Measurements from ENCODE around the gene AVPR2. TPM values are rescaled to one million over a fixed set of nuclear protein-coding genes. Genes with fewer than 3 reads are reported as not detected.

The AVPR2 gene
- total RNA-seq, 4 donors from 2014 or later: 1.2 to 7.6 (median 4.5) TPM

GRCh38 chrX:153864561-153865320, 39.7 kb upstream of the AVPR2 start:
- DNase-seq (ENCODE audit: extremely low spot score): no peak
- no peaks in the 10 kb centered on the region for H3K27me3 ChIP-seq
- H3K4me3 ChIP-seq: no peak overlapping the region
- no peaks in the 10 kb centered on the region for H3K9me3 ChIP-seq
- H3K36me3 ChIP-seq: peaks cover 0 to 8% (median 0%) of the 10 kb centered on the region in 4 donors
- intact Hi-C loops (cut with DNase I): no loop called here
- H3K27ac ChIP-seq (replicated peaks in 1 of 4): no peak overlapping the region
- H3K4me1 ChIP-seq: no peaks in the 10 kb centered on the region
- TF ChIP-seq POLR2A (IDR thresholded peaks at IDR 0.05; ENCODE audit: low read depth) (no peak), POLR2AphosphoS5 (IDR thresholded peaks at IDR 0.05) (no peak), EP300 (IDR thresholded peaks at IDR 0.05) (no peak)
- TF ChIP-seq, protein P1, sequence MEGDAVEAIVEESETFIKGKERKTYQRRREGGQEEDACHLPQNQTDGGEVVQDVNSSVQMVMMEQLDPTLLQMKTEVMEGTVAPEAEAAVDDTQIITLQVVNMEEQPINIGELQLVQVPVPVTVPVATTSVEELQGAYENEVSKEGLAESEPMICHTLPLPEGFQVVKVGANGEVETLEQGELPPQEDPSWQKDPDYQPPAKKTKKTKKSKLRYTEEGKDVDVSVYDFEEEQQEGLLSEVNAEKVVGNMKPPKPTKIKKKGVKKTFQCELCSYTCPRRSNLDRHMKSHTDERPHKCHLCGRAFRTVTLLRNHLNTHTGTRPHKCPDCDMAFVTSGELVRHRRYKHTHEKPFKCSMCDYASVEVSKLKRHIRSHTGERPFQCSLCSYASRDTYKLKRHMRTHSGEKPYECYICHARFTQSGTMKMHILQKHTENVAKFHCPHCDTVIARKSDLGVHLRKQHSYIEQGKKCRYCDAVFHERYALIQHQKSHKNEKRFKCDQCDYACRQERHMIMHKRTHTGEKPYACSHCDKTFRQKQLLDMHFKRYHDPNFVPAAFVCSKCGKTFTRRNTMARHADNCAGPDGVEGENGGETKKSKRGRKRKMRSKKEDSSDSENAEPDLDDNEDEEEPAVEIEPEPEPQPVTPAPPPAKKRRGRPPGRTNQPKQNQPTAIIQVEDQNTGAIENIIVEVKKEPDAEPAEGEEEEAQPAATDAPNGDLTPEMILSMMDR (IDR thresholded peaks at IDR 0.05): no peak
- 80% methylated on average over 5 of the region's 30 CpGs for WGBS

GRCh38 chrX:153865321-153865580, 39.2 kb upstream of the AVPR2 start:
- Histone ChIP-seq H3K27me3 (peaks cover 0 to 2% (median 0%) of the 10 kb centered on the region in 4 donors), H3K4me1 (no peaks in the 10 kb centered on the region), H3K36me3 (peaks cover 0 to 8% (median 0%) of the 10 kb centered on the region in 4 donors), H3K9me3 (no peaks in the 10 kb centered on the region), H3K4me3 (no peak overlapping the region), H3K27ac (replicated peaks in 1 of 4) (no peak overlapping the region)
- no peak for DNase-seq (ENCODE audit: extremely low spot score)
- no peak for TF ChIP-seq EP300 (IDR thresholded peaks at IDR 0.05)
- no peak for TF ChIP-seq POLR2AphosphoS5 (IDR thresholded peaks at IDR 0.05)
- TF ChIP-seq, protein P1 (IDR thresholded peaks at IDR 0.05): no peak
- no peak for TF ChIP-seq POLR2A (IDR thresholded peaks at IDR 0.05; ENCODE audit: low read depth)
- intact Hi-C loops (cut with DNase I): no loop called here
- WGBS: 94% methylated on average over 6 of the region's 11 CpGs

DNA sequence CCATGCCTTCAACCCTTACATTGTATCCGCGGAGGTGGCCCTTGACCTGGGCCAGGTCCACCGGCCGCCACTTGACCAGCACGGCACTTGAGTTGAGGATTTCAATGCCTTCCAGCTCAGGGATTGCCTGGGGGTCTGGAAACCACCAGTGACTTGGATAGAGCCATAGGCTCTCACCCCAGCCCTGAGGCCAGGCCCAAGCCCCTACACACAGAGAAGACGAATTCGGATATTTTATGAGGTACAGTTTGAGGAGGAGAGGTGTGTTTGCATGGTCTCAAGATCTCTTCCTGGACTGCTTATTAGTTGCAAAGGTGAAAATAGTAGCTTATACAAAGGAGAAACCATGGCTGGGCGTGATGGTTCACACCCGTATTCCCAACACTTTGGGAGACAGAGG, 38.8 kb upstream of the AVPR2 start:
- 88% methylated on average over 9 of the region's 9 CpGs for WGBS
- intact Hi-C loops (cut with DNase I): no loop called here
- DNase-seq (ENCODE audit: extremely low spot score): no peak
- peaks cover 0 to 8% (median 0%) of the 10 kb centered on the region in 4 donors for H3K36me3 ChIP-seq
- no peaks in the 10 kb centered on the region for H3K4me1 ChIP-seq
- H3K9me3 ChIP-seq: no peaks in the 10 kb centered on the region
- H3K27ac ChIP-seq (replicated peaks in 1 of 4): no peak overlapping the region
- H3K4me3 ChIP-seq: no peak overlapping the region
- TF ChIP-seq POLR2AphosphoS5 (IDR thresholded peaks at IDR 0.05) (no peak), POLR2A (IDR thresholded peaks at IDR 0.05; ENCODE audit: low read depth) (no peak)
- TF ChIP-seq, protein P1 (IDR thresholded peaks at IDR 0.05): no peak
- peaks cover 0 to 6% (median 0%) of the 10 kb centered on the region in 4 donors for H3K27me3 ChIP-seq

- H3K4me1 ChIP-seq: no peaks in the 10 kb centered on the region
- no peak overlapping the region for H3K4me3 ChIP-seq
- no peak for DNase-seq (ENCODE audit: extremely low spot score)
- peaks cover 0 to 8% (median 0%) of the 10 kb centered on the region in 4 donors for H3K36me3 ChIP-seq
- H3K27me3 ChIP-seq: peaks cover 0 to 14% (median 0%) of the 10 kb centered on the region in 4 donors
- intact Hi-C loops (cut with DNase I): no loop called here
- no peak overlapping the region for H3K27ac ChIP-seq (replicated peaks in 1 of 4)
- WGBS: 83% methylated on average over 18 of the region's 22 CpGs
- TF ChIP-seq EP300 (IDR thresholded peaks at IDR 0.05) (no peak), POLR2A (IDR thresholded peaks at IDR 0.05; ENCODE audit: low read depth) (no peak), POLR2AphosphoS5 (IDR thresholded peaks at IDR 0.05) (no peak)
- TF ChIP-seq, protein P1 (IDR thresholded peaks at IDR 0.05): no peak
- no peaks in the 10 kb centered on the region for H3K9me3 ChIP-seq
These were observed 38.0 kb upstream of the AVPR2 start for GRCh38 chrX:153866302-153867019.

Measured in esophagus muscularis mucosa (tissue), 4 donors.